OCI-LY7 (cell line): ENCODE data around the gene DMXL1. TPM values are rescaled to one million over a fixed set of nuclear protein-coding genes. Genes with fewer than 3 reads are reported as not detected.
"Not testable (repeated sequence)": the region's sequence is repeated elsewhere in the genome, so short reads cannot be mapped to it uniquely, and the experiment has no call there.

Experiments
- BruUV-seq: library from RNA; stranded (reverse); fragments of 400-500 nt; replicated peaks from 2 replicates; lab custom pipeline; 2021; lab: Mats Ljungman, UMichigan
- CTCF ChIA-PET: fragments of 300-600 bp; sonication (Branson Sonifier 250); formaldehyde crosslinking; loops from one replicate; lab custom pipeline; 2022; ENCODE audit warnings: antibody characterized with exemption; ENCODE audit not compliant: unreplicated experiment; lab: Charles Lee
- POLR2A ChIA-PET: fragments of 300-600 bp; sonication (Branson Sonifier 250); formaldehyde crosslinking; loops from one replicate; lab custom pipeline; 2022; ENCODE audit warnings: antibody characterized with exemption; lab: Charles Lee
- DNase-seq: peaks from one replicate; pipeline ENCODE4 v3.0.0-alpha.2; 2015; ENCODE audit warnings: low spot score
- H2AFZ ChIP-seq: fragments of 200-600 bp; sonication (generic), shearing (Covaris generic); 2 replicates; pipeline ENCODE4 v1.6.1; 2014; ENCODE audit warnings: mild to moderate bottlenecking, antibody characterized with exemption, low read length, moderate library complexity
- H3K27ac ChIP-seq: fragments of 200-600 bp; sonication (generic); 2 replicates; pipeline ENCODE4 v1.5.1; 2014; ENCODE audit warnings: mixed run types, low read depth, mild to moderate bottlenecking, moderate library complexity, low read length, inconsistent platforms; ENCODE audit not compliant: poor library complexity, severe bottlenecking
- H3K36me3 ChIP-seq: fragments of 200-600 bp; sonication (generic); 2 replicates; pipeline ENCODE4 v1.6.1; 2014; ENCODE audit warnings: mild to moderate bottlenecking, antibody characterized with exemption, low read length, moderate library complexity, mixed read lengths; ENCODE audit not compliant: insufficient read depth
- H3K4me1 ChIP-seq: fragments of 200-600 bp; sonication (generic); 2 replicates; pipeline ENCODE4 v1.5.1; 2014; ENCODE audit warnings: mild to moderate bottlenecking, low read length; ENCODE audit not compliant: insufficient read depth, poor library complexity, severe bottlenecking
- H3K4me2 ChIP-seq: fragments of 200-600 bp; sonication (generic); 2 replicates; pipeline ENCODE4 v1.6.1; 2014; ENCODE audit warnings: mild to moderate bottlenecking, low read length
- H3K4me3 ChIP-seq: fragments of 200-600 bp; sonication (generic); 2 replicates; pipeline ENCODE4 v1.5.1; 2014; ENCODE audit warnings: mild to moderate bottlenecking, low read depth, low read length; ENCODE audit not compliant: poor library complexity, severe bottlenecking
- H3K79me2 ChIP-seq: fragments of 200-600 bp; sonication (generic); 2 replicates; pipeline ENCODE4 v1.6.1; 2016; ENCODE audit warnings: low read depth, mild to moderate bottlenecking, low read length, moderate library complexity, mixed read lengths; ENCODE audit not compliant: insufficient read depth
- H3K9me2 ChIP-seq: fragments of 200-600 bp; sonication (generic); 2 replicates; pipeline ENCODE4 v1.6.1; 2016; ENCODE audit warnings: mild to moderate bottlenecking, low read length, mixed read lengths; ENCODE audit not compliant: insufficient read depth
- H3K9me3 ChIP-seq: fragments of 200-600 bp; sonication (generic); 2 replicates; pipeline ENCODE4 v1.6.1; 2014; ENCODE audit warnings: mild to moderate bottlenecking, mixed run types, low read length, mixed read lengths
- H4K20me1 ChIP-seq: fragments of 200-600 bp; sonication (generic); 2 replicates; pipeline ENCODE4 v1.6.1; 2014; ENCODE audit warnings: mild to moderate bottlenecking, antibody characterized with exemption, low read length, moderate library complexity, mixed read lengths; ENCODE audit not compliant: insufficient read depth
- EZH2phosphoT487 ChIP-seq: fragments of 200-600 bp; sonication (generic); IDR thresholded peaks from 2 replicates; pipeline ENCODE4 v1.6.1; 2018; ENCODE audit warnings: low read depth, borderline replicate concordance, mild to moderate bottlenecking, mixed run types, antibody characterized with exemption, low read length, moderate library complexity, mixed read lengths
- intact Hi-C: fragments of 100-400 bp; cut with micrococcal nuclease; formaldehyde crosslinking; loops from one replicate; pipeline ENCODE4 v1.10.0; 2022; ENCODE audit not compliant: unreplicated experiment
- total RNA-seq, 2 experiments: library from RNA; depleted of rRNA in 1 of 2; stranded (reverse); fragments of >200 nt in 1 of 2; shearing (Covaris generic) in 1 of 2; gene quantifications; 2 replicates each; pipeline ENCODE4 v1.2.3, GENCODE V29; 2014 to 2022
- TF ChIP-seq, protein P1 (sequence below): fragments of 200-600 bp; sonication (generic); conservative IDR thresholded peaks from 2 replicates; pipeline ENCODE4 v1.5.1; 2014; ENCODE audit warnings: mild to moderate bottlenecking, antibody characterized with exemption, low read length, moderate library complexity, mixed read lengths

DMXL1 gene
- total RNA-seq, 2 experiments from 2014 or later = 76.6 to 79.4 TPM

GRCh38 chr5:119238265-119239118 lies 167.6 kb downstream of the DMXL1 start:
- H4K20me1 ChIP-seq = no peaks in the 10 kb centered on the region
- peaks cover 20% of the 10 kb centered on the region for H3K36me3 ChIP-seq
- CTCF ChIA-PET = no interaction called here
- H3K9me3 ChIP-seq = no peaks in the 10 kb centered on the region
- POLR2A ChIA-PET = interaction anchor here (0.5 to 2.2 kb wide), 12 partner anchors 12 to 1759 kb away, joined by 3 to 8 read pairs (median 3); no protein-coding TSS in a partner anchor
- BruUV-seq = no TSS peak
- no peak for DNase-seq
- no peaks in the 10 kb centered on the region for H3K4me1 ChIP-seq
- H3K27ac ChIP-seq = no peak overlapping the region
- H3K4me3 ChIP-seq = no peak overlapping the region
- TF ChIP-seq EZH2phosphoT487 = no peak
- TF ChIP-seq, protein P1, sequence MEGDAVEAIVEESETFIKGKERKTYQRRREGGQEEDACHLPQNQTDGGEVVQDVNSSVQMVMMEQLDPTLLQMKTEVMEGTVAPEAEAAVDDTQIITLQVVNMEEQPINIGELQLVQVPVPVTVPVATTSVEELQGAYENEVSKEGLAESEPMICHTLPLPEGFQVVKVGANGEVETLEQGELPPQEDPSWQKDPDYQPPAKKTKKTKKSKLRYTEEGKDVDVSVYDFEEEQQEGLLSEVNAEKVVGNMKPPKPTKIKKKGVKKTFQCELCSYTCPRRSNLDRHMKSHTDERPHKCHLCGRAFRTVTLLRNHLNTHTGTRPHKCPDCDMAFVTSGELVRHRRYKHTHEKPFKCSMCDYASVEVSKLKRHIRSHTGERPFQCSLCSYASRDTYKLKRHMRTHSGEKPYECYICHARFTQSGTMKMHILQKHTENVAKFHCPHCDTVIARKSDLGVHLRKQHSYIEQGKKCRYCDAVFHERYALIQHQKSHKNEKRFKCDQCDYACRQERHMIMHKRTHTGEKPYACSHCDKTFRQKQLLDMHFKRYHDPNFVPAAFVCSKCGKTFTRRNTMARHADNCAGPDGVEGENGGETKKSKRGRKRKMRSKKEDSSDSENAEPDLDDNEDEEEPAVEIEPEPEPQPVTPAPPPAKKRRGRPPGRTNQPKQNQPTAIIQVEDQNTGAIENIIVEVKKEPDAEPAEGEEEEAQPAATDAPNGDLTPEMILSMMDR = no peak
- intact Hi-C loops = no loop called here
- H3K9me2 ChIP-seq = no peaks in the 10 kb centered on the region
- no peaks in the 10 kb centered on the region for H3K79me2 ChIP-seq
- H3K4me2 ChIP-seq = no peak overlapping the region
- H2AFZ ChIP-seq = no peak overlapping the region

GRCh38 chr5:119239119-119239417 lies 168.2 kb downstream of the DMXL1 start:
- no peaks in the 10 kb centered on the region for H3K4me1 ChIP-seq
- CTCF ChIA-PET = no interaction called here
- no peak overlapping the region for H2AFZ ChIP-seq
- no peaks in the 10 kb centered on the region for H3K9me2 ChIP-seq
- H3K79me2 ChIP-seq = no peaks in the 10 kb centered on the region
- no peak overlapping the region for H3K4me2 ChIP-seq
- H3K27ac ChIP-seq = no peak overlapping the region
- no peak overlapping the region for H3K4me3 ChIP-seq
- H4K20me1 ChIP-seq = no peaks in the 10 kb centered on the region
- TF ChIP-seq, protein P1 = no peak
- no peak for TF ChIP-seq EZH2phosphoT487
- intact Hi-C loops = no loop called here
- peaks cover 15% of the 10 kb centered on the region for H3K36me3 ChIP-seq
- POLR2A ChIA-PET = interaction anchor here (0.7 to 2.2 kb wide), 8 partner anchors 11 to 313 kb away, joined by 3 to 8 read pairs (median 4); no protein-coding TSS in a partner anchor
- no TSS peak for BruUV-seq
- H3K9me3 ChIP-seq = no peaks in the 10 kb centered on the region
- DNase-seq = no peak

GRCh38 chr5:119239826-119240225 lies 168.9 kb downstream of the DMXL1 start:
- POLR2A ChIA-PET = interaction anchor here (0.6 to 2.2 kb wide), 13 partner anchors 10 to 313 kb away, joined by 3 to 8 read pairs (median 3); no protein-coding TSS in a partner anchor
- DNase-seq, BruUV-seq, intact Hi-C loops, CTCF ChIA-PET, H3K4me2 ChIP-seq, H3K27ac ChIP-seq, H4K20me1 ChIP-seq, H2AFZ ChIP-seq, H3K9me3 ChIP-seq, H3K79me2 ChIP-seq, H3K9me2 ChIP-seq, H3K4me3 ChIP-seq, H3K4me1 ChIP-seq: not testable (repeated sequence)
- peaks cover 13% of the 10 kb centered on the region for H3K36me3 ChIP-seq
